Osteoblast (primary cell): ENCODE results near the gene DDIT3. TPM values are rescaled to one million over a fixed set of nuclear protein-coding genes. Genes with fewer than 3 reads are reported as not detected.
"Not testable (repeated sequence)": the region's sequence is repeated elsewhere in the genome, so short reads cannot be mapped to it uniquely, and the experiment has no call there.

Source experiments
- DNase-seq: peaks from one replicate; pipeline ENCODE4 v3.0.0; 2011; ENCODE audit warnings: low spot score, mixed read lengths; ENCODE audit not compliant: insufficient read length; ENCODE audit errors: missing footprints
- H2AFZ ChIP-seq: 2 replicates; pipeline ENCODE4 v1.6.0; 2011; ENCODE audit warnings: mild to moderate bottlenecking, low read length
- H3K27ac ChIP-seq: 2 replicates; pipeline ENCODE4 v1.5.1; 2011; ENCODE audit warnings: mild to moderate bottlenecking, low read depth, low read length, moderate library complexity
- H3K27me3 ChIP-seq: 2 replicates; pipeline ENCODE4 v1.6.0; 2012; ENCODE audit warnings: mild to moderate bottlenecking, control low read depth, inconsistent platforms, low read length, moderate library complexity; ENCODE audit not compliant: insufficient read depth
- H3K36me3 ChIP-seq: 2 replicates; pipeline ENCODE4 v1.5.1; 2011; ENCODE audit warnings: mild to moderate bottlenecking, low read length, control low read depth, moderate library complexity; ENCODE audit not compliant: insufficient read depth
- H3K4me1 ChIP-seq: 2 replicates; pipeline ENCODE4 v1.5.1; 2011; ENCODE audit warnings: mild to moderate bottlenecking, low read length, control low read depth, moderate library complexity; ENCODE audit not compliant: insufficient read depth
- H3K4me2 ChIP-seq: 2 replicates; pipeline ENCODE4 v1.6.0; 2011; ENCODE audit warnings: mild to moderate bottlenecking, low read length; ENCODE audit not compliant: insufficient read depth
- H3K4me3 ChIP-seq: fragments of 200-600 bp; sonication (generic); 3 replicates; pipeline ENCODE4 v1.5.1; 2012; ENCODE audit warnings: mild to moderate bottlenecking, low read length, inconsistent platforms; ENCODE audit not compliant: insufficient read depth
- H3K79me2 ChIP-seq: 2 replicates; pipeline ENCODE4 v1.6.0; 2012; ENCODE audit warnings: mild to moderate bottlenecking, low read length, control low read depth, inconsistent platforms; ENCODE audit not compliant: insufficient read depth
- H3K9me3 ChIP-seq: 2 replicates; pipeline ENCODE4 v1.5.1; 2011; ENCODE audit warnings: low read depth, low read length, control low read depth
- H4K20me1 ChIP-seq: 2 replicates; pipeline ENCODE4 v1.6.0; 2012; ENCODE audit warnings: mild to moderate bottlenecking, low read length, control low read depth; ENCODE audit not compliant: insufficient read depth
- total RNA-seq: library from RNA; depleted of rRNA; stranded (reverse); fragments of >200 nt; gene quantifications from 2 replicates; pipeline ENCODE4 v1.2.3, GENCODE V29; 2012
- TF ChIP-seq, protein P1 (sequence below): IDR thresholded peaks from 2 replicates; pipeline ENCODE4 v1.5.1; 2011; ENCODE audit warnings: mild to moderate bottlenecking, low read depth, low read length, moderate library complexity; ENCODE audit errors: extremely low read depth

Gene DDIT3
- total RNA-seq, 1 donor, result 136 TPM

DNA sequence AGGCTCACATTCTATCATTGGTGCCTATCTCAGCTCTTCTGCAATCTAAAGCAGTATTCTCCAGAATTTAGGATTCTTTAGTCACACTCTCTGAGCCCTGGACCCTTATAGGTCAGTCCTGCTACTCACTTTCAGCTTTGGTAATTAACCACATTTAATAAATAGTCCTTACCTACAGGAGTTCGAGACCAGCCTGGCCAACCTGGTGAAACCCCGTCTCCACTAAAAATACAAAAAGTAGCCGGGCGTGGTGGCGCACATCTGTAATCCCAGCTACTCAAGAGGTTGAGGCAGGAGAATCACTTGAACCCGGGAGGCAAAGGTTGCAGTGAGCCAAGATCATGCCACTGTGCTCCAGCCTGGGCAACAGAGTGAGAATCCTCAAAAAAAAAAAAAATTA is 6.6 kb downstream of the DDIT3 start:
- not testable (repeated sequence) for H2AFZ ChIP-seq, DNase-seq, H3K27me3 ChIP-seq, H3K27ac ChIP-seq, H3K9me3 ChIP-seq, H3K4me2 ChIP-seq, H3K4me3 ChIP-seq
- peaks cover 23% of the 10 kb centered on the region for H4K20me1 ChIP-seq
- H3K79me2 ChIP-seq, result peaks cover 22% of the 10 kb centered on the region
- peaks cover 88% of the 10 kb centered on the region for H3K36me3 ChIP-seq
- H3K4me1 ChIP-seq, result peaks cover 19% of the 10 kb centered on the region

DNA sequence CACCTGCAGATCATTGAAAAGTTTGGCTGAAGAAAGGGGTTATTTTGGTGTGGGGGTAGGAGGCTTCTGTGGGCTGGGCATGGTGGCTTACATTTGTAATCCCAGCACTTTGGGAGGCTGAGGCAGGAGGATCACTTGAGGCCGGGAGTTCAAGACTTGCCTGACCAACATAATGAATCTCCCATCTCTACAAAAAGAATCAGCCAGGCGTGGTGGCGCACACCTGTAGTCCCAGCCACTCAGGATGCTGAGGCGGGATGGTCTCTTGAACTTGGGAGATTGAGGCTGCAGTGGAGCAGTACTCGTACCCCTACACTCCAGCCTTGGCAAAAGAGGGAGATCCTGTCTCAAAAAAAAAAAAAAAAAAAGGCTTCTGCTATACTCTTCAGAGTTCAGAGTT is 7.0 kb downstream of the DDIT3 start:
- no peak for DNase-seq
- peaks cover 18% of the 10 kb centered on the region for H3K79me2 ChIP-seq
- H3K4me3 ChIP-seq, result no peak overlapping the region
- H3K4me1 ChIP-seq, result peaks cover 15% of the 10 kb centered on the region
- TF ChIP-seq, protein P1, sequence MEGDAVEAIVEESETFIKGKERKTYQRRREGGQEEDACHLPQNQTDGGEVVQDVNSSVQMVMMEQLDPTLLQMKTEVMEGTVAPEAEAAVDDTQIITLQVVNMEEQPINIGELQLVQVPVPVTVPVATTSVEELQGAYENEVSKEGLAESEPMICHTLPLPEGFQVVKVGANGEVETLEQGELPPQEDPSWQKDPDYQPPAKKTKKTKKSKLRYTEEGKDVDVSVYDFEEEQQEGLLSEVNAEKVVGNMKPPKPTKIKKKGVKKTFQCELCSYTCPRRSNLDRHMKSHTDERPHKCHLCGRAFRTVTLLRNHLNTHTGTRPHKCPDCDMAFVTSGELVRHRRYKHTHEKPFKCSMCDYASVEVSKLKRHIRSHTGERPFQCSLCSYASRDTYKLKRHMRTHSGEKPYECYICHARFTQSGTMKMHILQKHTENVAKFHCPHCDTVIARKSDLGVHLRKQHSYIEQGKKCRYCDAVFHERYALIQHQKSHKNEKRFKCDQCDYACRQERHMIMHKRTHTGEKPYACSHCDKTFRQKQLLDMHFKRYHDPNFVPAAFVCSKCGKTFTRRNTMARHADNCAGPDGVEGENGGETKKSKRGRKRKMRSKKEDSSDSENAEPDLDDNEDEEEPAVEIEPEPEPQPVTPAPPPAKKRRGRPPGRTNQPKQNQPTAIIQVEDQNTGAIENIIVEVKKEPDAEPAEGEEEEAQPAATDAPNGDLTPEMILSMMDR, result no peak
- H3K36me3 ChIP-seq, result peaks cover 86% of the 10 kb centered on the region
- H3K27me3 ChIP-seq, result no peaks in the 10 kb centered on the region
- no peaks in the 10 kb centered on the region for H3K9me3 ChIP-seq
- H2AFZ ChIP-seq, result no peak overlapping the region
- H3K4me2 ChIP-seq, result no peak overlapping the region
- H3K27ac ChIP-seq, result no peak overlapping the region
- H4K20me1 ChIP-seq, result peaks cover 19% of the 10 kb centered on the region

DNA sequence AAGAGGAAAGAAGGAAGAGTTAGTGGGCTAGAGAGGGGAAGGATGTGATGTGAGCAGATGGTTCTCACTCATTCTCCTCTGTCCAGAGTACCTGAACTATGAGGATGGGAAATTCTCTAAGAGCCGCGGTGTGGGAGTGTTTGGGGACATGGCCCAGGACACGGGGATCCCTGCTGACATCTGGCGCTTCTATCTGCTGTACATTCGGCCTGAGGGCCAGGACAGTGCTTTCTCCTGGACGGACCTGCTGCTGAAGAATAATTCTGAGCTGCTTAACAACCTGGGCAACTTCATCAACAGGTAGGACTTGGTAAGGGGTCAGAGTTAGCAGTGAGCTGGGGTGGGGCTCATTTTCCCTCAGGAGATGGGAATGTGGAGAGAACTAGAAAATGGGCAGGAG is 7.6 kb downstream of the DDIT3 start:
- peaks cover 15% of the 10 kb centered on the region for H4K20me1 ChIP-seq
- H3K9me3 ChIP-seq, result no peaks in the 10 kb centered on the region
- no peak for DNase-seq
- H3K4me3 ChIP-seq, result no peak overlapping the region
- peaks cover 80% of the 10 kb centered on the region for H3K36me3 ChIP-seq
- no peak overlapping the region for H2AFZ ChIP-seq
- no peak overlapping the region for H3K27ac ChIP-seq
- H3K79me2 ChIP-seq, result peaks cover 14% of the 10 kb centered on the region
- no peaks in the 10 kb centered on the region for H3K27me3 ChIP-seq
- peaks cover 9% of the 10 kb centered on the region for H3K4me1 ChIP-seq
- TF ChIP-seq, protein P1, result no peak
- H3K4me2 ChIP-seq, result no peak overlapping the region

DNA sequence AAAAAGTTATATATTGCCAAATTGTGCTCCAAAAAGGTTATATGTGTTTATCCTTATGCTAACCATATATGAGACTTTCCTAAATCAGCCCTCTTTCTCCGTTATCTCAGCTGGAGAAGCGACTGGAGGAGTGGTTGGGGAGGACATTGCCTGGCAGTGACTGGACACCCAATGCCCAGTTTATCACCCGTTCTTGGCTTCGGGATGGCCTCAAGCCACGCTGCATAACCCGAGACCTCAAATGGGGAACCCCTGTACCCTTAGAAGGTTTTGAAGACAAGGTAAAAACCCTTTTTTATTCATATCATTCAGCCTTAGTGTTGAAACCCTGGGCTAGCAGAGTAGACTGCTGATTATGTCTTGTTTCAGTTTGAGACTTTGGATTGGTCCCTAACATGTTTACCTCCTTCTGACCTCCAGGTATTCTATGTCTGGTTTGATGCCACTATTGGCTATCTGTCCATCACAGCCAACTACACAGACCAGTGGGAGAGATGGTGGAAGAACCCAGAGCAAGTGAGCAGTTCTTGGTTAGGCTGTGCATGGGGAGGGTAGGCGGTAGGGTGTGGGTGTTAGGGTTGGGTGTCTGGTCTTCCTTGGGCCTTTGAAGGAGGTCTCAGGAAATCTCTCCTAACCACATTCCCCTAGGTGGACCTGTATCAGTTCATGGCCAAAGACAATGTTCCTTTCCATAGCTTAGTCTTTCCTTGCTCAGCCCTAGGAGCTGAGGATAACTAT is 8.6 kb downstream of the DDIT3 start:
- Histone ChIP-seq H2AFZ (no peak overlapping the region), H3K9me3 (no peaks in the 10 kb centered on the region), H3K36me3 (peaks cover 71% of the 10 kb centered on the region), H3K4me3 (no peak overlapping the region), H3K4me1 (no peaks in the 10 kb centered on the region), H4K20me1 (peaks cover 7% of the 10 kb centered on the region), H3K27me3 (no peaks in the 10 kb centered on the region), H3K27ac (no peak overlapping the region), H3K79me2 (peaks cover 7% of the 10 kb centered on the region), H3K4me2 (no peak overlapping the region)
- DNase-seq, result no peak
- TF ChIP-seq, protein P1, result no peak
